Smooth muscle cell (in vitro differentiated cells): ENCODE data around the gene WRNIP1. TPM values are rescaled to one million over a fixed set of nuclear protein-coding genes. Genes with fewer than 3 reads are reported as not detected.

Experiments
- DNase-seq: peaks from one replicate; lab custom pipeline; 2025; ENCODE audit not compliant: unreplicated experiment; lab: John Stamatoyannopoulos, UW
- H2AFZ ChIP-seq: fragments of 200-600 bp; sonication (generic); 2 replicates; pipeline ENCODE4 v1.6.0; 2016; ENCODE audit warnings: antibody characterized with exemption, low read depth, mild to moderate bottlenecking
- H3F3A ChIP-seq: fragments of 200-600 bp; sonication (generic); 2 replicates; pipeline ENCODE4 v1.6.0; 2017; ENCODE audit warnings: antibody characterized with exemption, low read depth
- H3K27ac ChIP-seq: fragments of 200-600 bp; sonication (generic); 2 replicates; pipeline ENCODE4 v1.5.1; 2016; ENCODE audit warnings: low read depth, mild to moderate bottlenecking
- H3K27me3 ChIP-seq: fragments of 200-600 bp; sonication (generic); 2 replicates; pipeline ENCODE4 v1.6.1; 2016; ENCODE audit warnings: low read depth, mild to moderate bottlenecking
- H3K36me3 ChIP-seq: fragments of 200-600 bp; sonication (generic); 2 replicates; pipeline ENCODE4 v1.5.1; 2016; ENCODE audit warnings: low read depth
- H3K4me1 ChIP-seq: fragments of 200-600 bp; sonication (generic); 2 replicates; pipeline ENCODE4 v1.5.1; 2016; ENCODE audit warnings: low read depth
- H3K4me2 ChIP-seq: fragments of 200-600 bp; sonication (generic); 2 replicates; pipeline ENCODE4 v1.6.0; 2016; ENCODE audit warnings: mild to moderate bottlenecking
- H3K4me3 ChIP-seq: fragments of 200-600 bp; sonication (generic); 2 replicates; pipeline ENCODE4 v1.5.1; 2016; ENCODE audit warnings: mild to moderate bottlenecking
- H3K79me2 ChIP-seq: fragments of 200-600 bp; sonication (generic); 2 replicates; pipeline ENCODE4 v1.6.0; 2016; ENCODE audit warnings: low read depth, mild to moderate bottlenecking
- H3K9ac ChIP-seq: fragments of 200-600 bp; sonication (generic); 2 replicates; pipeline ENCODE4 v1.6.0; 2016; ENCODE audit warnings: low read depth
- H3K9me3 ChIP-seq: fragments of 200-600 bp; sonication (generic); replicated peaks from 2 replicates; pipeline ENCODE4 v1.5.1; 2016; ENCODE audit warnings: low read depth
- H4K20me1 ChIP-seq: fragments of 200-600 bp; sonication (generic); 2 replicates; pipeline ENCODE4 v1.6.0; 2016; ENCODE audit warnings: low read depth
- WGBS: methylation state at CpG from one replicate; pipeline ENCODE4 v1.1.7; 2016; ENCODE audit warnings: low lambda C conversion rate; 5-methylcytosine and 5-hydroxymethylcytosine counted together
- polyA plus RNA-seq: library from polyadenylated mRNA; unstranded; fragments of >200 nt; fragmentation: Nextera tagmentation; extraction: Ambion mirVana; gene quantifications from 2 replicates; pipeline ENCODE4 v1.2.1, GENCODE V29; 2016
- total RNA-seq: library from RNA; depleted of rRNA; stranded (reverse); fragments of >200 nt; gene quantifications from 2 replicates; pipeline ENCODE4 v1.2.3, GENCODE V29; 2014
- TF ChIP-seq, protein P1 (sequence below): fragments of 200-600 bp; sonication (generic); IDR thresholded peaks from 2 replicates; pipeline ENCODE4 v1.5.1; 2017; ENCODE audit warnings: borderline replicate concordance, mild to moderate bottlenecking, antibody characterized with exemption; ENCODE audit not compliant: insufficient read depth, poor library complexity, severe bottlenecking

Gene WRNIP1
- total and polyA plus RNA-seq, 2 experiments from 2014 or later = 20.0 to 29.6 TPM

DNA sequence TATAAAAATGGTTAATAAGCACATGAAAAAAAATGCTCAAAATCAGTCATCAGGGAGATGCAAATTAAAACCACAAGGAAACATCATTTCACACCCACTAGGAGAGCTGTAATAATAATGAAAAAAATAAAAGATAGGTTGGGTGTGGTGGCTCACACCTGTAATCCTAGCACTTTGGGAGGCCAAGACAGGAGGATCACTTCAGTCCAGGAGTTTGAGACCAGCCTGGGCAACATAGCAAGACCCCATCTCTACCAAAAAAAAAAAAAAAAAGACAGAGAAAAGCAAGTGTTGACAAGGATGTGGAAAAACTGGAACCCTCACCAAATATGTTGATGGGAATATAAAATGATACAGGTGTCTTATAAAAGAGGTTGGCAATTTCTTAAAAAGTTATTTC lies 11.4 kb upstream of the WRNIP1 start:
- H2AFZ ChIP-seq = no peak overlapping the region
- H3K79me2 ChIP-seq = no peaks in the 10 kb centered on the region
- H4K20me1 ChIP-seq = no peaks in the 10 kb centered on the region
- H3K9ac ChIP-seq = no peak overlapping the region
- H3K9me3 ChIP-seq = no peaks in the 10 kb centered on the region
- H3F3A ChIP-seq = no peaks in the 10 kb centered on the region
- DNase-seq = no peak
- no peak overlapping the region for H3K4me3 ChIP-seq
- H3K4me1 ChIP-seq = peaks cover 12% of the 10 kb centered on the region
- no peak overlapping the region for H3K27ac ChIP-seq
- H3K36me3 ChIP-seq = no peaks in the 10 kb centered on the region
- H3K27me3 ChIP-seq = no peaks in the 10 kb centered on the region
- TF ChIP-seq, protein P1, sequence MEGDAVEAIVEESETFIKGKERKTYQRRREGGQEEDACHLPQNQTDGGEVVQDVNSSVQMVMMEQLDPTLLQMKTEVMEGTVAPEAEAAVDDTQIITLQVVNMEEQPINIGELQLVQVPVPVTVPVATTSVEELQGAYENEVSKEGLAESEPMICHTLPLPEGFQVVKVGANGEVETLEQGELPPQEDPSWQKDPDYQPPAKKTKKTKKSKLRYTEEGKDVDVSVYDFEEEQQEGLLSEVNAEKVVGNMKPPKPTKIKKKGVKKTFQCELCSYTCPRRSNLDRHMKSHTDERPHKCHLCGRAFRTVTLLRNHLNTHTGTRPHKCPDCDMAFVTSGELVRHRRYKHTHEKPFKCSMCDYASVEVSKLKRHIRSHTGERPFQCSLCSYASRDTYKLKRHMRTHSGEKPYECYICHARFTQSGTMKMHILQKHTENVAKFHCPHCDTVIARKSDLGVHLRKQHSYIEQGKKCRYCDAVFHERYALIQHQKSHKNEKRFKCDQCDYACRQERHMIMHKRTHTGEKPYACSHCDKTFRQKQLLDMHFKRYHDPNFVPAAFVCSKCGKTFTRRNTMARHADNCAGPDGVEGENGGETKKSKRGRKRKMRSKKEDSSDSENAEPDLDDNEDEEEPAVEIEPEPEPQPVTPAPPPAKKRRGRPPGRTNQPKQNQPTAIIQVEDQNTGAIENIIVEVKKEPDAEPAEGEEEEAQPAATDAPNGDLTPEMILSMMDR = no peak
- no peak overlapping the region for H3K4me2 ChIP-seq

DNA sequence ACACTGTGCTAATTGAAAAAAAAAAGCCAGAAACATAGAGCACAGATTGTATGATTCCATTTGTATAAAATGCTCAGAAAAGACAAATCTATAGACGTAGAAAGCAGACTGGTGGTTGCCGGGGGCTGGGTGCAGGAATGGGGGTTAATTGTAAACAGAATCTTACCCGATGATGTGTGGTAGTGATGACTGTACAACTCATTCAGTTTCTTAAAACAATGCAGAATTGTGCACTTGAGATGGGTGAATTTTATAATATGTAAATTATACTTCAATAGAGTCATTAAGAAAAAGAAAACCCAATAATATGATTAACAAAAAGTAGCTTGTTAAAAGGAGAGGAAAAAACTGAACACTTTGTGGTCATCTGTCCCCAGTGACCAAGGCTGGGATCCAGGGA lies 10.8 kb upstream of the WRNIP1 start:
- Histone ChIP-seq H3F3A (no peaks in the 10 kb centered on the region), H4K20me1 (no peaks in the 10 kb centered on the region), H3K4me2 (no peak overlapping the region), H2AFZ (no peak overlapping the region), H3K4me3 (no peak overlapping the region), H3K36me3 (no peaks in the 10 kb centered on the region), H3K27ac (no peak overlapping the region), H3K79me2 (no peaks in the 10 kb centered on the region), H3K27me3 (no peaks in the 10 kb centered on the region), H3K9ac (no peak overlapping the region), H3K9me3 (no peaks in the 10 kb centered on the region), H3K4me1 (peaks cover 5% of the 10 kb centered on the region)
- TF ChIP-seq, protein P1 = no peak
- DNase-seq = no peak
- WGBS = 42% methylated on average over 3 of the region's 3 CpGs

DNA sequence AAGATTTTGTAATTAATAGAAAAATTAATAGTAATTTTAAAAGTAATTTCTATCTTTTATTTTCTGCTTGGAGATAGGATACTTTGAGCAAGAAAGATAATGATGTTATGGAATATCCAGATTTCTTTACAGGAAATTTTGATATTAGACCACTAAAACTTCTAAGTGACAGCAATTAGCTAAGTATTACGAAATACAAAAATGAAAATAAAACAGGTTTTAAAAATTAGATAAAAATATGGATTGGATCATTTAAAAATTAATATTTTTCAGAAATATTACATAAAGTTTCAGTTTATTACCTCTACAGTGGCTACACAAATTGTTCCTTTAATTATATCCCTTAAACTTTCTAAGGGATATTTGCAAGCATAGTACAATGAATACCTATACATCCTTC lies 10.3 kb upstream of the WRNIP1 start:
- no peaks in the 10 kb centered on the region for H3K9me3 ChIP-seq
- H3K4me2 ChIP-seq = no peak overlapping the region
- DNase-seq = no peak
- H4K20me1 ChIP-seq = no peaks in the 10 kb centered on the region
- TF ChIP-seq, protein P1 = no peak
- WGBS = 77% methylated on average over 1 of the region's 1 CpG
- no peaks in the 10 kb centered on the region for H3K36me3 ChIP-seq
- H2AFZ ChIP-seq = no peak overlapping the region
- H3K4me3 ChIP-seq = no peak overlapping the region
- H3K27me3 ChIP-seq = no peaks in the 10 kb centered on the region
- no peaks in the 10 kb centered on the region for H3K4me1 ChIP-seq
- no peaks in the 10 kb centered on the region for H3K79me2 ChIP-seq
- H3K27ac ChIP-seq = no peak overlapping the region
- no peak overlapping the region for H3K9ac ChIP-seq
- no peaks in the 10 kb centered on the region for H3F3A ChIP-seq

DNA sequence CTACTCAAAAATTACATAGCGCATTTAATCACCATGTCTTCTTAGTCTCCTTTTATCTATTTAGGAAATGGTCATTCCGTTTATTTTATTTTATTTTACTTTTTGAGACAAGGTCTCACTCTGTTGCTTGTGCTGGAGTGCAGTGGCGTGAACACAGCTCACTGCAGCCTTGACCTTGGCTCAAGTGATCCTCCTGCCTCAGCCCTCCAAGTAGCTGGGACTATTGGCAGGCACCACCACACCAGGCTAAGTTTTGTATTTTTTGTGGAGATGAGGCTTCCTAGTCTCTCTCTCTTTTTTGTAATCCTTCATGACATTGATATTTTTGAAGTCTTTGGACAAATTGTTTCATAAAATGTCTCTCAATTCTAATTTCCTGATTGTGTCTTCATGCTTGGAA lies 9.7 kb upstream of the WRNIP1 start:
- Histone ChIP-seq H3K27ac (no peak overlapping the region), H3F3A (no peaks in the 10 kb centered on the region), H3K36me3 (no peaks in the 10 kb centered on the region), H3K4me2 (no peak overlapping the region), H3K4me1 (no peaks in the 10 kb centered on the region), H3K9me3 (no peaks in the 10 kb centered on the region), H3K79me2 (no peaks in the 10 kb centered on the region), H3K9ac (no peak overlapping the region), H3K4me3 (no peak overlapping the region), H2AFZ (no peak overlapping the region), H4K20me1 (no peaks in the 10 kb centered on the region), H3K27me3 (no peaks in the 10 kb centered on the region)
- no peak for DNase-seq
- 90% methylated on average over 3 of the region's 3 CpGs for WGBS
- TF ChIP-seq, protein P1 = no peak
